GM19328 (cell line): ENCODE measurements around the gene GPR179.

ENCODE experiments used
- ATAC-seq: cut with Tn5 transposase; IDR thresholded peaks from one replicate; pipeline ENCODE4 v1.9.1; 2021; ENCODE audit warnings: mild to moderate bottlenecking, moderate library complexity; ENCODE audit not compliant: unreplicated experiment

The GPR179 gene

DNA sequence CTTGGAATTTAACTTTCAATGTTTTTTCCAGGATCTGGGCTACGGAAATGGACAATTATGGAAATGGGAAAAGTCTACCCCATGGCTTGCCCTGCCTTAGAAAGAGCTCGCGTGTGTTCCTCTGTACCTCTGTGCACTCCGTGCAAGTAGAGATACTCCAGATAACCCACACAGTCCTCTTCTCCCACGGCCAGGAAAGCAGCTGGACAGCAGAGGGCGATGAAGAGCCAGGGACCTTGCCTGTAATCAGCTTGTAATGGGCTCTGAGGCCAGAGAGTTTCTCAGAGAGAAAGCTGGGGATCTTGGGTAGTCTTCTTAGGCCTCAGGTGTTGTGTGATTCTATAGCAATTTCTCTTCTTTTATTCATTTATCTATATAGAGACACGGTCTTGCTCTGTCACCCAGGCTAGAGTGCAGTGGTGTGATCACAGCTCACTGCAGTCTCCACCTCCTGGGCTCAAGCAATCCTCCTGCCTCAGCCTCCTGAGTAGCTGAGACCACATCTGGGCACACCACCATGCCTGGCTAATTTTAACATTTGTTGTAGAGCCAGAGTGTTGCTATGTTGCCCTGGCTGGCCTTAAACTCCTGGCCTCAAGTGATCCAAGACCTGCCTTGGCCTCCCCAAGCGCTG is 5.5 kb upstream of the GPR179 start:
- no peak for ATAC-seq

- ATAC-seq = no peak
These were observed 2.0 kb upstream of the GPR179 start for GRCh38 chr17:38345743-38346142.

- no peak for ATAC-seq
These were observed 627 bp upstream of the GPR179 start for GRCh38 chr17:38344420-38344745.

DNA sequence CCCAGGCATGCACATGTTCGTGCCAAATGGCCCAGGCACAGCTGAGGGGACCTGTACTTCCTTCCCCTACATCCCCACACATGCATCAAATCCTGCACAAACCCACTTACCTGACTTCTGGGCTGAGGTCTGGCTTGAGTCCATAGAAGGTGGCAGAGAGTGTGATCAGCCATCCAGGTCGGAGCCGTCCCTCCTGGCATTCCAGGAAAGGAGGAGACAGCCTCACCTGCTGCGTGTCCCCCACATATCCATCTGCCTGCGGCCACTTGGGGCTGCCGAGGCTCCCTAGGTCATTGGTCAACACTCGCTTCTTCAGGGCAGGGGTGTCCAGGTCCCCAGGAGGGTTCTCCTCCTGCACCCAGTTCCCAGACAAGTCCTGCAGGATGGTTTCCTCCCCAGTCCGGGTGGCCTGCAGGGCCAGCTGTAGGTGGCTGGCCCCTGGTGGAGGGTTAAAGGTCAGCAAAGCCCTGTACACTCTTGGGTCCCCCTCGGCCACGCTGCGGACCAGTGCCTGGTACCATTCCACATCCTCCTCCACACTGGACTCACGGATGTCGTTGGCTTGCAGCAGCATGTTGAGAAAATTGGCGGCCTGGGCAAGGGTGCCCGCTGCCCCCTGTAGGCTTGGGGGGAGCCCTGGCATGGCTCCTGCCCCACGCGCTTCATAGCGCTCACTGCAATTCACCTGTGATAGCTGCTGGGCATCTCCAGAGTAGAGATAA is 709 bp downstream of the GPR179 start:
- ATAC-seq = no peak

- ATAC-seq = no peak
These were observed 2.6 kb downstream of the GPR179 start for GRCh38 chr17:38341035-38341721.

DNA sequence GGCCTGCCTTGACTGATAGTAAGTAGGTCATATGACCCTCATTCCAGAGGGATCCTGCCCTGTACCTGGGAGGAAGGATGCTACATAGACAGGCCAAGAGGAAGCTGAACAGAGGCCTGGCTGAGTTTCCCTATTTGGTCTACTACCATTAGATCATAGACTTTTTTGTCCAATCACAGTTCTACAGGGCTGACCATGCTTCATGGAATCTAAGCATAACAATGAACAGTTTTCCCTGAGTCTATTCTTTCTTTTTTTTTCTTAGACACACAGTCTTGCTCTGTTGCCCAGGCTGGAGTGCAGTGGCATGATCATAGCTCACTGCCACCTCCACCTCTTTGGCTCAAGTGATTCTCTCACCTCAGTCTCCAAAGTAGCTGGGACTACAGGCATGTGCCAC is 3.9 kb downstream of the GPR179 start:
- no peak for ATAC-seq

DNA sequence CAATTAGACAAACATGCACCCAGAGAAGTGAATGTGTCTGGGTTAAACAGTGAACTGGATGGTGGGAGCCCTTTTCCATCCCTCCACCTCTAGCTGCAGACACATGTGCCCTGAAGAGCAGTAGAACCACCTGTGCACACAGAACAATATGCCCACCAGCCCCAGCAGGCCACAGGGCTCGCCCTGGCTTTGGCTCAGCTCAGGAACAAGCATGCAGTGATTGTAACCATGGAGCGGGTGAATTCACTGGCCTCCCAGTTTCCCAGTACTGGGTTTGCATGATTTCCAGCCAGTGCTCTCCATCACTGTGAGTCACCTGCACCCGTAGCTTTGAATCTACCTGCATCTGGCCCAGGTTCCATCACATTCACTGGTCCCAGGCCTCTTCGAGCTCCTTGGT is 5.2 kb downstream of the GPR179 start:
- ATAC-seq = no peak

DNA sequence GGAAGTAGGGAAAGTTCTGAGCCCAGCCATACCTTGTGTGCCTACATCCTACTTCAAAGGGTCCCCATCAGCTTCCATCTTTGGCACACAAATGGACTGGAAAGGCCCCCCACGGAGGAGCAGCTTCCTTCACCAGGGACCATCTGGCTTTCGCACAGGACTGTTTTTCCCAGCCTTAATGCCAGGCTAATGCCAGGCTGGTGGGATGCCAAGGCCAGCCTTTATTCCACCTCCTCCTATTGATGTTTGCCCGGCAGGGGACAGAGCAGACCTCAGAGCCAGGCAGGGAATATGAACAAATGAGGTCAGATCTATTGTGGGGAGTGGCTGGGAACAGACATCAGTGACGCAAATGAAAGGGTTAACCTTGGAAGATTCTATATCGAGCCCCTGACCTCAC is 5.7 kb downstream of the GPR179 start:
- no peak for ATAC-seq

- no peak for ATAC-seq
These were observed 6.9 kb downstream of the GPR179 start for GRCh38 chr17:38336838-38337237.

GRCh38 chr17:38334480-38335364 is 9.0 kb downstream of the GPR179 start:
- no peak for ATAC-seq

DNA sequence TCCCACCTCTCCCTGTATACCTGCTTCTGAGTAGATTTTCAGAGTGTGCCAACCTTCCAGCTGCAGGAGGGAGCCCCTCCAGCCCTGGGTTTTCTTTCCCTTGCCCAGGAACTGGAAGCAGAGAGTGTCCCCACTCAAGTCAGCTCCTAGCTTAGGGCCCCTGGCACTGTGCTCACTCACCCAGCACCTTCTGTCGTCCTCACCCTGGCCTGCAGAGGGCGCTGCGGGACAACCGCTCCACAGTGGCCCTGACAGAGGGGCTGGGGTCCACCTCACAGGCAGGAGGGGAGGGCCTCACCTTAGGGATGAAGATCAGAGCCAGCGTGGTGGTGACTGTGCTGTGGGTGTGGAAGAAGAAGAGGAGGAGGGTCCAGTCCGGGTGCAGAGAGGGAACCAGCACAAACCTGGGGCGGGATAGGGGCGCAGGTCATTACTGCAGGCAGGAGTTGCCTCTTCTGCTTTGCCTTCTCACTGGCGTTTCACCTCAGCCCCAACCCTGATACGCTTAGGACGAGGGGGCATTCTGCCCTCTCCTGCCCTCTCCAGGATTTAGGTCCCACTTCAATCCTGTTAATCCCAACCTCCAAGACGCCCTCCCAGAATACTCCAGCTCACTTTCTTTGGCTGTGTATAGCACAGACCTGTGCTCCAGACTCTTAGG is 10.0 kb downstream of the GPR179 start:
- ATAC-seq = no peak

DNA sequence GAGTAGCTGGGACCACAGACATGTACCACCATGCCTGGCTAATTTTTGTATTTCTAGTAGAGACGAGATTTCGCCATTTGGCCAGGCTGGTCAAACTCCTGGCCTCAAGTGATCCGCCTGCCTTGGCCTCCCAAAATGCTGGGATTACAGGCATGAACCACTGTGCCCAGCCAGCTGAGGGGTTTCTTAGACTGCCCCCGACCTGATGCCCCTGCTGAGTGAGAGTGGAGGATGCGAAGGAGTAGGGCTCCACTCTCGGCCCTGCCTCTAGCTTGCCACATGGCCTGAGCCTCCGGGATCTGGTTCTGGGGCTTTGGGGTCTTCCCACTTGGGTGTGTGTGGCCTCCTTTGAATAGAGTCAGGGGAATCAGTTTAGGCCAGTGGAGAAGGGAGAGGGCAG is 11.0 kb downstream of the GPR179 start:
- ATAC-seq = no peak

- ATAC-seq = no peak
These were observed 12.8 kb downstream of the GPR179 start for GRCh38 chr17:38330941-38331411.

- ATAC-seq = no peak
These were observed 13.7 kb downstream of the GPR179 start for GRCh38 chr17:38329808-38330730.

GRCh38 chr17:38329284-38329683 is 14.5 kb downstream of the GPR179 start:
- ATAC-seq = no peak

DNA sequence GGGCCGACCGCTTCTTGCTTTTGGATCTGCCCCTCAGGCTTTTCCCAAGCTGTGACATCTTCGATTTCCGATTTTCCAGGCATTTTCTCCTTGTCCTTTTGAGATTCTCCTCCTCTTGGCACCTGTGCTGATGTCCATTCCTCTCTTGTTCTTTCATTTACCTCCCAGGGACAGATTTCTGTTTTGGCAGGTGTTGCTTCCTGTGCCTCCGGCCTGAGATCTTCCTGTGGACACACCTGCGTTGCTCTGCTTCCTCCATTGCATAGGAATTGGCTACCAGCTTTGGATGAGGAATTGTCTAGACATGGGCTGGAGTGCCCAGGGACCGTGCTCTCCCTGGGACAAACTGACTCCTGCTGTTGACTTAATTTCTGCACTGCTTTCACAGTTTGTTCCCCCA is 15.1 kb downstream of the GPR179 start:
- no peak for ATAC-seq

DNA sequence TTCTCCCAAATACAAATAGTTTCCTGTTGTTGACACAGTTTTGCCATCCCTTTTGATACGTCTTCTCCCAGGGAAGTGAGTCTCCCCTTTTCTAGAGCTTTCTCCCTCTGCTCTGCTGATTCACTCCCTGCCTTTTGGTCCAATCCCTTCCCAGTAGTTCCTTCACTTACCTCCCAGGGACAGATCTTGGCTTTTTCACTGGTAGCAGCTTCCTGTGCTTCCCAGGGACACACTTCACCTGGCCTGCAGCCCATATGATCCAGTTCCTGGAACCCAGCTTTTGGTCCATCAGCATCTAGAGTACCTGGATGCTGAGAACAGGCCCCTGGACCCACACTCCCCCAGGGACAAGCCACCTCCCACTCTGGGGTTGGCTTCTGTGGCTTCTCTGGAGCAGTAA is 15.8 kb downstream of the GPR179 start:
- ATAC-seq = no peak

DNA sequence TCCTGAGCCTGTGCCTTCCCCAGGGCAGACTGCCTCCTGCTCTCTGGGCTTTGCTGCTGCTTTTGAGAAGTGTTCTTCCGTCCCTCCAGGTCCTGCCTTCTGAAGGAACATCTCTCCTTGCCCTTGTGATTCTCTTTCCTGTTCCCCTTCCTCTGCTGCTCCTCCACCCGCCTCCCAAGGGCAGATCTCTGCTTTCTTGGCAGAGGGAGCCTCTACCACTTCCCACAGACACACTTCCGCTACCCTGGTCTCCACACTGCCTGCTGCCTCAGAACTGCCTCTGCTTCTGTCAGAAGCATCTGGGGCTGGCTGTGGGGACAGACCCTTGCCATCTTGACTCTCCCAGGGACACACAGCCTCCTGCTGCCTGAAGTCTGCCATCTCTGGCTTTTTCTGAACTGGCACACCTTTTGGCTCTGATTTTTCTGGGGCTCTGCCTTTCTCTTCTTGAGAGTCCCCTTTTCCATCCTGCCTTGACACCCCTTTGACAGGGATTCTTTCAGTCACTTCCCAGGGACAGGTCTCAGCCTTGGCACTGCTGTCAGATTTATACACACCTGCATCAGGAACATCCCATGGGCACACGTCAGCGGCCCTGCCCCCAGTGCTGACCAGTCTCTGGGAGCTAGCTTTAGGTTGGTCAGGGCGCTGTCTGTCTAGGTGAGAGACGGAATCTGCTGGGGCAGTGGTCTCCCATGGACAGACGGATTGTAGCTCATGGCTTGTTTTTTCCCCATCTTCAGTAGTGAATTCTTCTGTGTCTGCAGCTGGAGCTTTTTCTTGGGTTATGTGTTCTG is 16.6 kb downstream of the GPR179 start:
- no peak for ATAC-seq
